GM21360 (cell line): ENCODE results near the gene MMS19.
"Not testable (repeated sequence)": the region's sequence is repeated elsewhere in the genome, so short reads cannot be mapped to it uniquely, and the experiment has no call there.

Experiments
- ATAC-seq: cut with Tn5 transposase; IDR thresholded peaks from one replicate; pipeline ENCODE4 v1.9.1; 2021; ENCODE audit warnings: mild to moderate bottlenecking, moderate library complexity; ENCODE audit not compliant: unreplicated experiment

The MMS19 gene

GRCh38 chr10:97434055-97434454 is 64.2 kb downstream of the MMS19 start:
- ATAC-seq: no peak

DNA sequence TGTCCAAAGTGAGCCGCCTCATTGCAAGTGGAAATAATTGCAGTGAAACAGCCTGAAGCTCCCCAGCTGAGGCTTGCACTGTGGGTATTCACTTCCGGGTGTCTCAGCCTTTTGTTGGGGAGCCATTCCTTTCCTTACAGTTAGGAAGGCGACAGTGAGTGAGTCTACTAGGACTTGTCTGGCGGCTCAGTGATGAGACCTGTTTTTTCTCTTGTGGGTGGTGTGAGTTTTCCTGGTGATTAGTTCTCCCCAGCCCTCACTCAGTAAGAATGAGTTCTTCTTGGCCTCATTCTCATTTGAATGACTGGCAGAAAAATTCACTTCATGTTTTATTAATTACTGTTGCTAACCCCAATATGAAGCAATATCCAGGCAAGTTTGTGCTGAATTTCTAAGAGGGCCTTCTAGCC is 69.6 kb downstream of the MMS19 start:
- no peak for ATAC-seq

DNA sequence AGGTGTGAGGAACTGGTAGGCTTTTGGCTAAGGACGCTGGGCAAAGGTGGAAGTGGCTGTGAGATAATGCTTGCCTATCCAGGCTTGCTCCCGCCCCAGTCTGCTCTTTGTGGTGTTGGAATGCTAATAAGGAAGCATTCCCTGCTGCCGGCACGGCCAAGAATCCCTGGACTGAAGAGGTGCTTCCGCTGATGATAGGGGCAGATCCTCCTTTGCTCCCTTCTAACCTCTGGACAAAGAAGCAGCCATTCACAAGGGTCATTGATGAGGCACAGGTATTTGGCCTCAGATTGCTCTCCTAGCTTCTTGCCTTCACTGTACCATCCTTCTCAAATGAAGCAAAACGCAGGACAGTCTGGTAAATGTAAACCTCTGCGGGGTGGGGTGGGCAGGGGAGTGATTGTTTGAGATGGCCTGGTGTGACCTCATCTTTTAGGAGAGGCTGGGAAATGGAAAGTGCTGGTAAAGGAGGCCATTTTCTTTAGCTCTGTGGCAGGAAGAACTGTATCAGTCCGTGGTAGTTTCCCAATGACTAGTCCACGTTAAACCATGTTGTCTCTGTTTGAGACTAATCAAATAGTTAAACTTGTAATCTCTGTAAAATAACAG is 70.5 kb downstream of the MMS19 start:
- ATAC-seq: no peak

GRCh38 chr10:97426776-97427570 is 71.2 kb downstream of the MMS19 start:
- no peak for ATAC-seq

GRCh38 chr10:97425964-97426775 is 72.1 kb downstream of the MMS19 start, which contains the start of gene PGAM1:
Gene PGAM1, plus strand, starts transcription at chr10:97426191. Its CDS starts 117 bp downstream, at chr10:97426308.
- peak; percentile 82 for ATAC-seq

GRCh38 chr10:97423757-97424098 is 74.5 kb downstream of the MMS19 start:
- ATAC-seq: not testable (repeated sequence)

DNA sequence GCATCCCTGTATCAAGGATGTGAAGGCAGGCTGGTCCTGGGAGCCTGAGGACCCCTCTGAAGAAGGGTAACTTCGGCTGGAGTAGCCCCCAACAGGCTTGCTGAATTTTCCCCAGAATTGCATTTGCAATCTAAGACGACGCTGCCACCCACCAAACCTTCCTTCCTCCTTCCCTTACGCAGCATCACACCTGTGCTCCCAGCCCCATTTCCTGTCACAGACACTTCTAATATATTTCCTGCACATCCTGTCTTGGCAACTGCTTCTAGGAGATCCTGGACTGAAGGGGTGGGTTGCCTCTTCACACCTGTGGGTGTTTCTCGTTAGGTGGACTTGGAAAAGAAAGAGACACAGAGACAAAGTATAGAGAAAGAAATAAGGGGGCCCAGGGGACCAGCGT is 81.7 kb downstream of the MMS19 start:
- no peak for ATAC-seq

DNA sequence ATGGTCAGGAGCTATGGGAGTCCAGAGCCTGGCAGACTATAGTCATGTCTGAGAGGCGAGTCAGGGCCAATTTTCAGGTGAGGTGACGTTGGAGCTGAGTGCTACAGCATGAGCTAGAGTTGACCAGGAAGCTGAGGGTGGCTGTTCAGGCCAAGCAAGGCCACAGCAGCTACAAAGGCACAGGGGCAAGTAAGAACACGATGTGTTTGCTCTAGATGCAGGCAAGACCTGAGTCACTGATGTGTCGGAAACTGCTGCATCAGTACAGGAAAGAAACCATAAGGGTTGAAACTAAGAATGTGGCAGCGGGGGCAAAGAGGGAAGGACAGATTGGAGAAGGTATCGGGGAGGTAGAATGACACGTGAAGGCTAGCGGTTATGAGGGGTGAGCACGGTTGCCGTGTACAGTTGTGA is 85.3 kb downstream of the MMS19 start:
- no peak for ATAC-seq

- ATAC-seq: no peak
These were observed 86.8 kb downstream of the MMS19 start for GRCh38 chr10:97411406-97411805.

DNA sequence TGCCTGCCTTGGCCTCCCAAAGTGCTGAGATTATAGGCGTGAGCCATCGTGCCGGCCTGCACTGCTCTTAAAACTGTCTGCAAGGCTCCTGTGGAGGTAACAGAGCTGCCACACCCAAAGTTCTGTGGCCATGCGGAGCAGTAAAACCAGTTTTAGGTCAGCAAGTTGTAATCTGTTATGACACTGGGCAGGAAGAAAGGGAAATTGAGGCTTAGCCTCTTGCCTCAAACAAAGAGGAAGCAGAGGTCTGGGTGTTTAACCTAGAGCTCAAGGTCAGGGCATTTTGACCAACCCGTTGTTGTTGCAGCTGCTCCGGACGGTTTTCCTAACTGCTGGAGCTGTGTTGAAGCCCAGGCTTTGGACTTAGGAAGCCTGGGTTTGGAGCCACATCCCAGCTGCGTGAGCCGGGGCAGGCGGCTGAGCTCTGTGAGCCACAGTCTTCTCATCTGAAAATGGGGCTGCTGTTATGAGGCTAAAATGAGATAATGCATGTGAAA is 89.7 kb downstream of the MMS19 start:
- ATAC-seq: no peak
